GM18517 (cell line): ENCODE results near the gene TNRC6C.

Experiments used
- ATAC-seq: cut with Tn5 transposase; IDR thresholded peaks from one replicate; pipeline ENCODE4 v1.9.1; 2021; ENCODE audit warnings: mild to moderate bottlenecking, moderate library complexity; ENCODE audit not compliant: unreplicated experiment

TNRC6C gene

GRCh38 chr17:77957857-77958715 is at the start of gene TNRC6C:
Gene TNRC6C, plus strand, starts transcription at chr17:77958703. Its CDS starts 45,504 bp downstream, at chr17:78004207.
- ATAC-seq = peak; percentile 78

GRCh38 chr17:77909236-77909635 is 49.3 kb upstream of the TNRC6C start:
- no peak for ATAC-seq

GRCh38 chr17:77909816-77910215 is 48.7 kb upstream of the TNRC6C start:
- ATAC-seq = no peak

GRCh38 chr17:77914385-77915254 is 43.9 kb upstream of the TNRC6C start:
- no peak for ATAC-seq

- no peak for ATAC-seq
Observed at GRCh38 chr17:77915594-77916021, 42.9 kb upstream of the TNRC6C start.

GRCh38 chr17:77916264-77916663 is 42.2 kb upstream of the TNRC6C start:
- ATAC-seq = no peak

- no peak for ATAC-seq
Observed at GRCh38 chr17:77916703-77917481, 41.6 kb upstream of the TNRC6C start.

- ATAC-seq = no peak
Observed at GRCh38 chr17:77919276-77919675, 39.2 kb upstream of the TNRC6C start.

GRCh38 chr17:77923135-77923534 is 35.4 kb upstream of the TNRC6C start:
- no peak for ATAC-seq

GRCh38 chr17:77923776-77924513 is 34.6 kb upstream of the TNRC6C start:
- no peak for ATAC-seq

- no peak for ATAC-seq
Observed at GRCh38 chr17:77924757-77925336, 33.7 kb upstream of the TNRC6C start.

- no peak for ATAC-seq
Observed at GRCh38 chr17:77925831-77926543, 32.5 kb upstream of the TNRC6C start.

GRCh38 chr17:77926981-77927380 is 31.5 kb upstream of the TNRC6C start:
- no peak for ATAC-seq

GRCh38 chr17:77927777-77928518 is 30.6 kb upstream of the TNRC6C start:
- ATAC-seq = no peak

GRCh38 chr17:77928519-77929179 is 29.9 kb upstream of the TNRC6C start:
- no peak for ATAC-seq

- ATAC-seq = no peak
Observed at GRCh38 chr17:77929180-77929564, 29.3 kb upstream of the TNRC6C start.

- no peak for ATAC-seq
Observed at GRCh38 chr17:77929871-77930436, 28.5 kb upstream of the TNRC6C start.
